Sigmoid colon (tissue), 4 donors: ENCODE data around the gene CENPQ.

Experiments used
- CTCF ChIP-seq, 4 experiments: fragments of 450-650 bp in 3 of 4; fragments of 200-600 bp in 1 of 4; IDR thresholded peaks; one replicate each; pipeline ENCODE4 v1.5.1; 2016 to 2019; ENCODE audit warnings: antibody characterized with exemption in 4 of 4, mild to moderate bottlenecking in 3 of 4, moderate library complexity in 2 of 4
- POLR2A ChIP-seq, 2 donors: fragments of 450-650 bp; IDR thresholded peaks; one replicate each; pipeline ENCODE4 v1.6.1; 2016; ENCODE audit warnings: antibody characterized with exemption in 2 of 2, mild to moderate bottlenecking in 2 of 2, moderate library complexity in 2 of 2
- POLR2AphosphoS5 ChIP-seq, 4 donors: sonication (generic); formaldehyde crosslinking; IDR thresholded peaks; one replicate each; pipeline ENCODE4 v1.6.1; 2017; ENCODE audit warnings: antibody characterized with exemption in 4 of 4

- no peak for TF ChIP-seq POLR2AphosphoS5 (IDR thresholded peaks at IDR 0.05)
- TF ChIP-seq CTCF (IDR thresholded peaks at IDR 0.05): no peak
- no peak for TF ChIP-seq POLR2A (IDR thresholded peaks at IDR 0.05)
These were observed 36.5 kb downstream of the CENPQ start, which contains the start of gene GLYATL3 for GRCh38 chr6:49499623-49500022.
